Measurements from ENCODE around the gene LRCH3.

- TF ChIP-seq POLR2A (IDR thresholded peaks at IDR 0.05) (no peak), CTCF (IDR thresholded peaks at IDR 0.05) (no peak), EP300 (IDR thresholded peaks at IDR 0.05) (no peak), POLR2AphosphoS5 (IDR thresholded peaks at IDR 0.05) (no peak)
Observed at GRCh38 chr3:197814372-197814771, 23.3 kb downstream of the LRCH3 start.
